HG02938 (cell line): ENCODE results near the gene STAC2.
"Not testable (repeated sequence)": the region's sequence is repeated elsewhere in the genome, so short reads cannot be mapped to it uniquely, and the experiment has no call there.

Experiments
- ATAC-seq: cut with Tn5 transposase; IDR thresholded peaks from one replicate; pipeline ENCODE4 v1.9.1; 2021; ENCODE audit warnings: mild to moderate bottlenecking, moderate library complexity; ENCODE audit not compliant: unreplicated experiment

Gene STAC2, protein sequence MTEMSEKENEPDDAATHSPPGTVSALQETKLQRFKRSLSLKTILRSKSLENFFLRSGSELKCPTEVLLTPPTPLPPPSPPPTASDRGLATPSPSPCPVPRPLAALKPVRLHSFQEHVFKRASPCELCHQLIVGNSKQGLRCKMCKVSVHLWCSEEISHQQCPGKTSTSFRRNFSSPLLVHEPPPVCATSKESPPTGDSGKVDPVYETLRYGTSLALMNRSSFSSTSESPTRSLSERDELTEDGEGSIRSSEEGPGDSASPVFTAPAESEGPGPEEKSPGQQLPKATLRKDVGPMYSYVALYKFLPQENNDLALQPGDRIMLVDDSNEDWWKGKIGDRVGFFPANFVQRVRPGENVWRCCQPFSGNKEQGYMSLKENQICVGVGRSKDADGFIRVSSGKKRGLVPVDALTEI

DNA sequence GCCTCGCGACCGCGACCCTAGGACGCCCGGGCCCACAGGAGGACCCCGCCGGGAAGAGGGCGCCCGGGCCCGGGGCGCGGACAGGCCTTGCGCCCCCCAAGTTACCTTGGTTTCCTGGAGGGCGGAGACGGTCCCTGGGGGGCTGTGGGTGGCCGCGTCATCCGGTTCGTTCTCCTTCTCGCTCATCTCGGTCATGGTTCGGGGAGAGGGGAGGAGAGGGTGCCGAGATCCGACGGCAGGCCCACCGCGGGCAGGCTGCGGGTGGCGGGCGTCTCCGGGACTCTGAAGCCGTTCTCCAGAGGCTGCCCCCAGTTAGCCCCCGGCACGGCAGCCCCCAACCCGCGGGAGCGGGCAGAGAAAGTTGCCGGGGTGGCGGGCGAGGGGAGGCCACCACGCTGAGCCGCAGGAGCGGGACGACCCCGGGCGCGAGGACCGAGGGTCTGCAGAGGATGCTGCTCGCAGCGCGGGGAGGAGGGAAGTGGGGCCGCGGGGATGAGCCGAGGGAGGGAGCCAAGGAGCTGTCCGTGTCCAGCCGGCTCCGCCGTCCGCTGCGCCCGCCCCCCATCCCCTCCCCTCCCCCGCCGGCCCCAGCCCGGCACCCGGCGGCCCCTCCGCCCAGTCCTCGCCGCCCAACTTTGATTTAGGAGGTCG, at the start of gene STAC2:
TSS of gene STAC2 (minus strand) at position 638 of the 651 bp plus-strand sequence. CDS start at position 195, 443 bp downstream.
- ATAC-seq, result no peak

DNA sequence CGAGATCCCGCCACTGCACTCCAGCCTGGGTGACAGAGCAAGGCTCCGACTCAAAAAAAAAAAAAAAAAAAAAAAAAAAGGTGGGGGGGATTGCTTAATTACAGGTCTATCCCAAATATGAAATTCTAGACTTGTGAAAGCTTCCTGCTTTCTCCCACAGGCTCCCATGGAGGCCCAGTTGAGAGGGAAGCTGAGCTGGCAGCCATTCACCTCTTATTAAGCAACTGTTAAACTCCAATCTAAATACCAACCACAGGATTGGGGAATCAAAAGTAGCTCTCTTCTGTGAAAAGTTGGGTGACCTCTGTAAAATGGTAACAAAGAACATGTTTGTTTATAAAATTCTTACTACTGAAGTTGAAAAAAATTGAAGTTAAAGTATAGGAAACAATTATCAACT, 45.8 kb upstream of the STAC2 start:
- no peak for ATAC-seq

GRCh38 chr17:39270923-39271322, 45.2 kb upstream of the STAC2 start:
- no peak for ATAC-seq

GRCh38 chr17:39264119-39264518, 38.4 kb upstream of the STAC2 start:
- no peak for ATAC-seq

DNA sequence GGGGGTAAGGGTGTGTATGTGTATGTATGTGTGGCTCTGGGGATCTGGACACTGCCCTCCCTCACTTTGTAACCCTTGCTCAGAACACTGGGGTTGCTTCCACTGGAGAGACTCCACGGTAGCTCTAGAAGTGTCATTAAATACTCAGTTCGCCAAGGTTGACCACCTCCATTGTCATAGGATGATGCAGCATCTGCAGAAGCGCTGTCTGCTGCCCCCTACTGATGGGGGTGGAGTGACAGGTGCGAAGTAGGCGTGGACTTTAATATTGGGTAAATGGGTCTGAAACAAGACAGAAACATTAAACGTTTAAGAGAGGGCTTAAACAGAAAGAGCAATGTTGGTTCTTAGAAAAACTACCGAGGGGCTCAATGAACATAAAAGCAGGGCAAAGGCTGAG, 35.5 kb upstream of the STAC2 start:
- ATAC-seq, result no peak

- no peak for ATAC-seq
Measured at GRCh38 chr17:39252788-39253460, 27.2 kb upstream of the STAC2 start.

DNA sequence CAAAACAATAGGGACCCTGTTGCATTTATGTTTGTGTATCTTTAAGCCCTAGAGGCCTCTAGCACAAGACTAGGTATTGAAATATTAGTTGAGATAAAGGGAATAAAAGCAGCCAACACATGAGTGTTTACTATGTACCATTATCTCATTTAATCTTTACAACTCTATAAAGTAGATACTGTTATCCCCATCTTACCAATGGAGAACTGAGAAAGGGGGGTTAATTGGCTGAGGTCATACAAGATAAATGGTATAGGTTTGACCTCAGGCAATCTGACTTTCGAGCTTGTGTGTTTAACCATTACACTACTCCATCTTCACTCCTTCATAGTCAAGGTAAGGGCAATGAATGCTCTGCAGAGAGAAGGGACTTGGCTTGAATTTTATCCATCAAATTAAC, 26.3 kb upstream of the STAC2 start:
- ATAC-seq, result no peak

- ATAC-seq, result not testable (repeated sequence)
Measured at GRCh38 chr17:39250076-39250475, 24.3 kb upstream of the STAC2 start.

DNA sequence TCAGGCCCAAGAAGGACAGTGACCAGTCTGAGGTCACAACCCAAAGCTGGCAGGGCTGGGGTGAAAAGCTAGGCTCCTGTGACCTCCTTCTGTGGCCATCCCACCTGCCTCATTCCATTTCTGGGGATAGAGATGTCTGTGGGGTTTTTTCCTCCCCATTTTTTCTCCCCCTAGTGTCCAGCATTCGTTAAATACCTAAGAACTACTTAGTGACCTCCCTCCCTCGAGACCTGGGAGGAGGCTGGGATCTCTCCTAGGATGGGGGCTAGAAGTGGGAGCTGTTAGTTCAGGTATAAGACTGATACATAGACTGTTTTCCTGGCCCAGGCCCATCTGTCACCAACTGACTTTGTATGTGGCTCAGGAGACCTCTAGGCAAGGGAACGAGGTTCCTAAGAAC, 20.5 kb upstream of the STAC2 start:
- no peak for ATAC-seq

DNA sequence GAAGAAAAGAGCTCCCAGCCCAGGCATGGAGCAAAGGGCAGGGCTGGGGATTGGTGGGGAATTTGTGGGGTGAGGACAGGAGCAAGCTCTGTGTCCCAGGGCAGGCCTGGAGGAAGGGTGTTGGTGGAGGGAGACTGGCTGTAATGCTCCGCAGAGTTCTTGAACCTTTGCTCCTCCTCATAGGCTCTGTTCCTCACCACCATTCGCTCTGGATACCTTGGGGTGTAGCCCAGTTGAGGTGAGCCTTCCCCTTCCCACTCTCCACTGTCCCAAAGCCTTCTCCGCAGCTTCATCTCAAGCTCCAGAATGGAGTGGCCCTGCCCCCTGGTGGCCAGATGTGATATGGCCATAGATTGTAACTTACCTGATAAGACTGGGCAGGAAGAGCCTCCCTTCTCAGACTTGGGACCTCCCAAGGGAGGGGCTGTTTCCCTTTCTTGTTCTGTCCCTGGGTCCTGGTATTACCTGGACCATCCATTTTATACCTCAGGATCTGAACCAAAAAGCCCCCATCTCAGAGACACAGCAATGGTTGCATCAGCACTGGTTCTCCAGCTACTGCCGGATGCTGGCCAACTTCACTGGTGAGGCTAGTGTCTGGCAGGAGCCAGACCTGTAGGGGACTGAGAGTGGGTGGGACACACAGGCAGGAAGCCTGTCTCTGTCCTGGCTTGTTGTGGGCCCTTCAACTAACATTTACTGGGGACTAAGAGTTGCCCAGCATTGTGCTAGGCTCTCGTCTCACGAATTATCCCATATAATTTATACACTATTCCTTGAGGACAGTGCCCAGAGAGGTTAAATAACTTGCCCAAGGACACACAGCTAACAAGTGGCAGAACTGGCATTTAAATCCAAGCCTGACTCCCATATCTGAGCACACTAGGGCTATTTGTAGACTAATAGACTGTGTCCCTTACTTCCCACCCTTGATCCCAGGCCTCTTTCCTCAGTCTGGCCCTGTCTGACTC, 19.1 kb upstream of the STAC2 start:
- no peak for ATAC-seq

- no peak for ATAC-seq
Measured at GRCh38 chr17:39244016-39244599, 18.4 kb upstream of the STAC2 start.

DNA sequence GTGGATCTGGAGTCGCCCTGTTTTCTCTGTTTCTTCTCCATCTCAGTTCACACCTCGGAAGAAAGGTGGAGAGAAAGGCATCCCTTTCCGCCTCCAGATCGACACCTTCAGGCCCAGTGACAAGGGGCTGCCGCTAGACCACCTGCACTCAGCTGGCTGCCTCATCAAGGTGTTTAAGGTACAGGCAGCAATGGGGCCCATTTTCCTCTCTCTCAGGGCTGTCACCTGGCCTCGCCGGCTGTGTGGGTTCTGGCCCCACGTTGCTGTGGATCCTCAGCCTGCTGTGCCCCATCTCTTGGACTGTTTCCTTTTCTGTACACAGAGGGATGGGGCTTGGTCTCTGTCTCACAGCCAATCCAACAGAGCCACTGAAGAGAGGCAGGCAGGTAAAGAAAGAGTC, 17.4 kb upstream of the STAC2 start:
- no peak for ATAC-seq

- ATAC-seq, result no peak
Measured at GRCh38 chr17:39240631-39241030, 14.9 kb upstream of the STAC2 start.

DNA sequence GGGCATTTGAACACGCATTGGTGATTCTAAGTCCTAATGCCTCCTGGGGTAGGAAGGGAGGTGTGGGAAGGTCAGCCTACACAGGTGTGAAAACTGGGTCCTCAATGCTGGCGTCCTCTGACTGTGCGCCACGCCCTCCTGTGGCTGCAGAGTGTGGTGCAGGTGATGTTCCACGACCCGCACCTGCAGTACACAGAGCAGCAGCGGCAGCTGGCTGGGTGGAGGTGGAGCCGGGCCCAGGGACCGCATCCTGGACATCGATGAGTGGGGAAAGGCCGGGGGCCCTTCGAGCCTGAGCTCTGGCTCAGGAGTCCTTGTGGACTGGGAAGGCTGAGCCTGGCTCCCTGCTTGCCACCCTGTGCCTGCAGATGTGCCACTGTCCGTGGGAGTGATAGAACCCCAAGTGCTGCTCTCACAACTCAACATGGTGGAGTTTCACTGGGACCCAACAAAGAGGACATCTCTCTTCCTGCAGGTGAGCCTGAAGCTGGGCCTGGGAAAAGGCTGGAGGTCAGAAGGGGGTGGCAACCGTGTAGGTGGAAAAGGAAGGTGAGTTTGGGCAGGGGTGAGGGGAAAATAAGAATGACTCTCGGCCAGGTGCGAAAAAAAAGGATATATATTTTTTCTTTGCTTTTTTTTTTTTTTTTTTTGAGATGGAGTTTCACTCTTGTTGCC, 14.0 kb upstream of the STAC2 start:
- ATAC-seq, result no peak

DNA sequence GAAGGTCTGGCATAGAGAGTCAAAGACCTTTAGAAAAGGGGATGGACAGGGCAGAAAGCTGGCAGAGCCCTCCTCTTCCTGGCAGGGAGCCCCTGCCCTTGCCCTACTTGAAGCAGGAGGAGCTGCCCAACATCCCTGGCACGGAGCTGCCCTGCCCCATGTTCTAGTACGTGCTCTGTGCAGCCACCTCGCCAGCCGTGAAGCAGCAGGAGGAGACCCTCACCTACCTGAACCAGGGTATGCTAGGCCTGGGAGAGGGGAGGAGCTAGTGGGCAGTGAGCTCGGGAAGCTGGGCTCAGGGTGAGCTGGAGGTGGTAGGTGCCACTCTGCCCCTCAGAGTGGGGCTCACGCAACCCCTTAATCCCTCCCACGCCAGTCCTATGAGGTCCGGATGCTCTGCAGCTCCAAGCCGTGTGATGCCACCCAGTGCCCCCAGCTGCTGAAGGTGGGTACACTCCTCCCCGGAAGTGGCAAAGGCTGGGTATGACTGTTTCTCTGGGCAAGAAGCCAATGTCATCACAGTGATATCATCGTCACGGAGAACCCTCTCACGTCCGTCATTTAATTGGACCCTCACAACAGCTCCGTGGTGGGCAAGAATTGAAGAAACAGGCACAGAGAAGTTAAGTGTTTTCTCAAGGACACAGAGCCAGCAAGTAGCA, 12.7 kb upstream of the STAC2 start:
- ATAC-seq, result no peak

GRCh38 chr17:39237586-39237985, 11.8 kb upstream of the STAC2 start:
- no peak for ATAC-seq

- ATAC-seq, result no peak
Measured at GRCh38 chr17:39236981-39237441, 11.3 kb upstream of the STAC2 start.

GRCh38 chr17:39236450-39236927, 10.7 kb upstream of the STAC2 start:
- no peak for ATAC-seq
